Activated CD8-positive, alpha-beta memory T cell treated with anti-CD3 and anti-CD28 coated beads for 24 hours (primary cell): Measurements from ENCODE around the gene P2RX3.
"Not testable (repeated sequence)": the region's sequence is repeated elsewhere in the genome, so short reads cannot be mapped to it uniquely, and the experiment has no call there.

Experiments
- DNase-seq: peaks from one replicate; pipeline ENCODE4 v3.0.0-alpha.2; 2020

Gene P2RX3

GRCh38 chr11:57338142-57338541 lies at the start of gene P2RX3:
P2RX3 (plus strand) TSS chr11:57338352; CDS start chr11:57338551, 199 bp downstream.
- no peak for DNase-seq

- DNase-seq = no peak
These were observed 49.2 kb upstream of the P2RX3 start for GRCh38 chr11:57288771-57289579.

GRCh38 chr11:57290288-57290687 lies 47.9 kb upstream of the P2RX3 start:
- no peak for DNase-seq

DNA sequence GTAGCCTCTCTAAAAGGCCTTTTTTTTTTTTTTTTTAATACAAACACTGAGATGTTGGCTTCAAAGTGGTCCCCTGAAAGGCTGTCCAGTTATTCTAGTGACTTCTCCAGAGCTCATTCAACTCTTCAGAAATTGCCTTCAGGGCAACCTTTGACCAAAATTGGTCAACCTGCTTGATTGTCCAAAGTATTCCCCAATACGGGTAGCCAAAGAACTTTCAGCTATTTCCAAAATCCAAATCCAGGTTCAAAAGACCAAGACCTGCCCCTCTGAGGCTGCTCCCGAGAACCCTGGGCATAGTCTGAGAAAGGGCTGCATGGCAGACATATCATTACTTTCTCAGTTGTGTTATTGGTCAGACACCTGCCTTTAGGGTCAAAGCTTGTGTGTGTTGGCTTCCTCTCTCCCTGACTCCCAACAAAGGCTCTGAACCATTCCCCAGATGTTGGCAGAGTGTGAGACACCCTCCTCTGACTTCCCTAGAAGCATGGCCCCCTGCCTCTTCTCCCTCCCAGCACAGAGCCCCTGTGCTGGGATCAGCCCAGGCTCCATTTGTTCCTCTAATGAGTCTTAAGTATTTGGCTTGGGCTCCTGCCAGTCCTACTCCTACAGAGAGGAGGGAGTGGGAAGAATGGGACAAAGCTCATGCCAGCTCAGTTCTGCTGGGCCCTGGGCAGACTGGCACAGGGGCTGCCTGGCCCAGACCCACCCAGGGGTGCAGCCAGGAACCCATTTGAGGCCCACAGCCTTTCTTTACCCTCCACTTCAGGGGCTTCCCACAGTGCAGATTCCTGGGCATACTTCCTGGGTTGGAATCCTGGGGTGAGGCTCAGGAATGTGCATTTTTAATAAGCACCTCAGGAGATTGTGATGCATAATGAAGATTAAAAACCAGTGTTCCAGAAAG lies 43.7 kb upstream of the P2RX3 start:
- DNase-seq = no peak

GRCh38 chr11:57296205-57296604 lies 41.9 kb upstream of the P2RX3 start:
- not testable (repeated sequence) for DNase-seq

DNA sequence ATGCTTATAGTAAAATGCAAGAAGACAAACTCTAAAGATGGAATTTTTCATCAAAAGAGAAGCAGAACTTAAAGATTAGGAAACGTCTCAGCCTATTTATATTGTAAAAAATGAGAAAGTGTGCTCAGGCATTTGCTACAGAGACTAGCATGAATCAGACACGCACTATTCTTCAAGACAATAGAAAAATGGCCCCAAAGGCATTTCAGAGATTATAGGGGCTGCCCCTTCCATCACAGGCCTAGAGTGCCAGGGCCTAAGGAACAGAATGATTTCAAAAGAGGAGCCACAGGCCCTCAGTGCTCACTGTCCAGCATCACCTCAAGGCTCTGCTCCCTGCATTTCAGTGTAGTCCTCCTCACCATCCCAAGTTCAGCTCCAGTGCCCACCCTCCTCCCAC lies 40.9 kb upstream of the P2RX3 start:
- DNase-seq = no peak

- no peak for DNase-seq
These were observed 38.9 kb upstream of the P2RX3 start for GRCh38 chr11:57299150-57299737.

- no peak for DNase-seq
These were observed 37.4 kb upstream of the P2RX3 start for GRCh38 chr11:57300785-57301184.

DNA sequence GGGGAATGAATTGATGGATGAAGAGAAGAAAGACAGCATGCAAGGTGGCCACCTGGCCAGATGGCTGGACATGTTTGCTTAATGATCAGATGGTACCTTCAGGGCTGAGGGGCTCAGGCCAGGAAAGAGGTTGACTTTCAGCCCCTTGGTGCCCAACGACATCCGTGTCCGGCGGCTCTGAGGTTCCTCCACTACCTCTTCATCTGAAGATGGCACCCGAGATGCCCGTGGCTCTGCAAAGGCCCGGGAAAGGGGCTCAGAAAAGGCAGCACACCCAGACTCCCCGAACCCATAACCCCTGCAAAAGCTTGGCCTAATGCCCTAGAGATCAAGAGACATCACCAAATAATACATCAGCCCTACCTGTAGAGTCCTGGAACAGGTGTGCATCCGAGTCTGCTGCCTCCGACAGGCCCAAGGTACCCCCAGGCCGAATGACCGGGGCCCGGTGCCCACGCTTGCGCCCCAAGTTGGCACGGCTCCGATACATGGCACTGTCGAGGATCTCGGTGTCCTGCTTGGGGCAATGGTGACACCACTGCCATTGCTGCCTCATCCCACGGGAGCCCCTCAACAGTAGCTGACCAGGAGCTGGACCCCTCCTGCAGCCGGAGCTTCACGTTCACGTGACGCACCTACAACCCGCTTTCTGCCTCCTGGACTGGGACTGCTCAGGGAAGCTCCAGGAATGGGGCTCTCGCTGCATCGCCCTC lies 36.3 kb upstream of the P2RX3 start:
- DNase-seq = no peak

GRCh38 chr11:57302489-57302888 lies 35.7 kb upstream of the P2RX3 start:
- no peak for DNase-seq

- DNase-seq = no peak
These were observed 34.7 kb upstream of the P2RX3 start for GRCh38 chr11:57303280-57303989.

- no peak for DNase-seq
These were observed 34.1 kb upstream of the P2RX3 start for GRCh38 chr11:57303990-57304579.

DNA sequence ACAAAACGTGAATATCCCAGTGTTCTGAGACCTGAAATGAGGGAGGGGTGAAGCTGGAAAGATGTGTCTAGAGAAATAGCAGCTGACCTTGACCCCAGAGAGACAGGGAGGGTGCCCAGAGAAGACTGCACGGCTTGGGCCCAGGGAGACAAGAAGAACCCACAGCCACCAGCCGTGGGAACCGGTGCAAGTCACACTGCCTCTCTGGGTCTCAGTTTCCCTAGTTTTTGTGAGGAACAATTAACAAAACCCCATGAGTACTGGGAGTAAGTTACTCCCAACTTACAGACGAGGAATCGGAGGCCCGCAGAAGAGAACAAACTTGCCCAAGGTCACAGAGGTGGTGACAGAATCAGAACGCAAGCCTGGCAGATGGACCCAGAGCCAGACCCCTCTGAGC lies 32.6 kb upstream of the P2RX3 start:
- no peak for DNase-seq

GRCh38 chr11:57306161-57306876 lies 31.8 kb upstream of the P2RX3 start:
- no peak for DNase-seq

- no peak for DNase-seq
These were observed 31.1 kb upstream of the P2RX3 start for GRCh38 chr11:57306940-57307565.

- no peak for DNase-seq
These were observed 30.4 kb upstream of the P2RX3 start for GRCh38 chr11:57307666-57308270.

DNA sequence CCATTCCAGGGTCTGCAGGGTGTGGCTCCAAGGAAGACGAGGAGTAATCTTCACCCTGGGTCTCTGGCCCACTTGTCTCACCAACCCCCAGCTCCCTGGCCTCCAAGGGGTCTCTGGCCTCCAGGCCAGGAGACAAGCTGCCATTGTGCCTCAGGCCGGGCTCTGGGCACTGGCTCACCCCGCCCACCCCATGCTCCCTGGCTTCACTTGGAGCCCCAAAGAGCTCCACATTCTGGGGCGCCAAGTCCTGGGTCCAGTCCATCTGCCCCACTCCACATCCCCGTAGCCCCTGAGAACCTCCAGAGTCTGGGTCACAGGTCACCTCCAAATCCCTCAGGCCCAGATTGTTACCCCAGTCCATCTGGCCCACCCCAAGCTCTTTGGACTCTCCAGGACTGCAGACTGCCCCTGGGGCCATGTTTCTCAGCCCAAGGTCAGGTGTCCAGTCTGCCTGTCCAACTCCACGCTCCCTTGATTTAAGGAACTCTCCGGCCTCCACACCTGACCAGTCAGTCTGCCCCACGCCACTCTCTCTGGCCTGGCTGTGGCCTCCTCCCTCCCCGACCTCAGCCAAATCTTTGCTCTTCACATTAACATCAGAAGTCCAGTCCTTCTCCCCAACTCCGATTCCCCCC lies 29.6 kb upstream of the P2RX3 start:
- no peak for DNase-seq

DNA sequence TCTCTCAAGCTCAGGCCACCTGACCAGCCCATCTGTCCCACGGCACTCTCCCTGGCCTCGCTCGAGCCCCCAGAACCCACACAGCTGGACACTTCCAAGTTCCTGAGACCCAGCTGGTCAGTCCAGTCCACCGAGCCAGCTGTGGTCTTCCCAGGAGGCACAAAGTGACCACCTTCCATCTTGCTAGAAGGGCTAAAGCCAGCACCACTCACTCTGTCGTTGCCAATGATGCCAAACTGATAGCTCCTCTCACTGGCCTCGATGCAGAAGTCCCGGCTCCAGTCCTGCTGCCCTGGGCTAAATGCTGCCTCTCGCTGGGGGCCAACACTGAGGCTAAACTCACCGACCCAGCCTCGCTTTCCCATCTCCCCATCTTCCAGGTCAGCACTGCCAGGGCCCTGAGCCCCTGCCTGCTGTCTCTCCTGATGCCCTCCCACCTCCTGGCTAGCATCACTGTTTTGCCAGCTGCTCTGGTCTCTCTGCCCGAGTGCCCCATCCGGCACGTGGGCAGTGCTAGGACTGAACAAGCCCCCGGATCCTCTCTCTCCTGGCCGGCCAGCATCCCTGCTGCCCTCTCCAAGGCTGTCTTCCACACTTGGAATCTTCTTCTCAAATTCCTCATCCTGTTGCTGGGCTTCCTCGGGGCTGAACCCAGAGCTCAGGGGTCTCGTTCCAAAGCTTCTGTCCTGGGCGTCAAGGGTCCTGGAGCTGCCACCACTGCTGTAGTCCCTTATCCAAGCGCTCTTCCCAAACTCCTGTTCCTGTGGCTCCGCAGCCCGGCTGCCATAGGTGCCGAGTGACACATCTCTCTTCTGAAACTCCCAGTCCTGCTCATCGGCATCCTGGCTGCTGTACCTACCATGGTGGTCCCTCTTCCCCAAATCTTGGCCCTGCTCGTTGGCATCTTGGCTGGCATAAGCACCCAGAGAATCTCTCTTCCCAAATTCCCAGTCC lies 28.8 kb upstream of the P2RX3 start:
- no peak for DNase-seq
